HG02970 (cell line): ENCODE measurements around the gene RAB3B.
A peak's percentile ranks its signal among the peaks of the same experiment; 100 is the strongest.
"Not testable (repeated sequence)": the region's sequence is repeated elsewhere in the genome, so short reads cannot be mapped to it uniquely, and the experiment has no call there.

Experiments
- ATAC-seq: cut with Tn5 transposase; IDR thresholded peaks from one replicate; pipeline ENCODE4 v1.9.1; 2021; ENCODE audit warnings: mild to moderate bottlenecking, moderate library complexity, moderate number of reproducible peaks; ENCODE audit not compliant: unreplicated experiment, low FRiP score

The RAB3B gene

DNA sequence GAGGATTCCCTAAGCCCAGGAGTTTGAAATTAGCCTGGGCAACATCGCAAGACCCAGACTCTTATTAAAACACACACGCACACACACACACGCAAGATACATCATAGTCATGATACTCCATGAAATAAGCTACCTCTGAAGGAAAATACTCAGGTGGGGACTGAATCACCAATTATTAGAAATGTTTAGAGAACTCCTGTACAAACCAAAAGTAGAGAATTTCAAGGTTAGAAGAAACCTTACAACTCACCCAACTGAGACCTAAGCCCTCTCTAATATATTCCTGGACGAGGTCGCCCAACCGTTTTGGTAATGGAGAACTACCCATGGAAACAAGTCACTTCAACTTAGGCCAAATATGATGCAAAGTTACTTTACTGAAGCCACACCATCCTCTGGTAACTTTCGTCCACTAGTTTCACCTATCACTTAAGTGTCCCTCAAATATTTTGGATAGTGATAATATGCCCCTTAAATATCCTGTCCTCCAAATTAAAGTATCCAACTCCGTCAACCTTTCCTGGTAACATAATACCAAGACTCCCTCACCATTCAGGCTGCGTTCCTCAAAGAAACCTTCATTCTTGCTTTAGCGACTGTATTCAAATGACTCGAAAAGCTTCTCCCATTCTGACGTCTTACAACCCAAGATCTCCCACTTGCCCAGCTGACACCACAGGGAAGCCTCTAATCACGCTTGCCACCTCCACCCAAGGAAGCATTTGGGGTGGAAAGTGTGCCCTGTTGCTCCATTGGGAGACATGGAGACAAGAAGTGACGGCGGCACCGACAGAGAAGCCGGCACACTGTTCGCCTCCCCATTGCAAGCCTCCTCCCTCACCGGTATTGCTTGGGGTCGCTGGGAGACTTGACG, 112.8 kb downstream of the RAB3B start:
- peak; percentile 7 for ATAC-seq

DNA sequence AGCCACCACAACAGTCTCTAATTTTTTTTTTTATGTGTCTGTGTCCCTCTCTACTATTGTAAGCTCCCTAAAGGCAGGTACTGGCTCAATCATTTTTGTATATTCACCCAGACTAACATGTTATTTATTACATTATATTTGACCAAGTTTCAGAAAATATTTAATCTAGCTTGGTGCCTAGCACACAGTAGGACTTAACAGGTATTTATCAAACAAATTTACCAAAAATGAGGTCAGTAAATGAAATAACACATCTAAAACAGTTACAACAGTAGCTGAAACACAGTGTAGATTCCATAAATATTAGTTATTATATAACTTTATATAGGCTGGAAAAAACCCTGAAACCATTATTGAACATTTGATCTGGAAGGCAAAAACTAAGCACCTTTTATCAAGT, 114.7 kb downstream of the RAB3B start:
- ATAC-seq: no peak

DNA sequence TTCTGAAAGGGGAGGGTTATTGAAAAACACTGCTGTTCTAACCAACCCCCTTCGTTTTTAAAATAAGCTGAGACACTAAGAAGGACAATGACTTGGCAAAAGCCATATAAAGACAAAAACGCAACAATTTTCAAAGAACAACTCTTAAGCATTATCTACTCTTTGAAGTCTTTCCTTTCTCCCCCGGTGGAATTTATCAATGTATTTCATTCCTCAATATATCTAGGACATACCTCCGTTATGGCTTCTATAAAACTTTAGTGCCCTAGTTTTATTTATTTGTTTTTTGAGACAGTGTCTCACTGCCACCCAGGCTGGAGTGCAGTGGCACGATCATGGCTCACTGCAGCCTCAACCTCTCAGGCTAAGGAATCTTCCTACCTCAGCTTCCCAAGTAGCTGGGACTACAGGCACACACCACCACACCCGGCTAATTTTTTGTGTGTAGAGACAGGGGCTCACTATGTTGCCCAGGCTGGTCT, 115.2 kb downstream of the RAB3B start:
- no peak for ATAC-seq

DNA sequence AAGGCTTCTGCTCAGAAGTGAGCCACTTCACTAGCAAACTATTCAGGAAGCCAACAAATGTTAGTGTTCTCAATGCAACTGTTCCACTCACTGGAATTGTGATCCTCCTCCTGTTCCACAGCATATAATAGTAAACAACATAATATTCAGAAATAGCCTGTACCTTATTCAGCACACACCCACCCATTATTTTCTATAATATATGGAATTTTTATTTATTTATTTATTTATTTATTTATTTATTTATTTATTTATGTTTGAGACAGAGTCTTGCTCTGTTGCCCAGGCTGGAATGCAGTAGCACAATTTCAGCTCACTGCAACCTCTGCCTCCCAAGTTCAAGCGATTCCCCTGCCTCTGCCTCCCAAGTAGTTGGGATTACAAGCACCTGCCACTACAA, 117.2 kb downstream of the RAB3B start:
- not testable (repeated sequence) for ATAC-seq

- no peak for ATAC-seq
Observed at GRCh38 chr1:51871351-51871975, 119.0 kb downstream of the RAB3B start.

DNA sequence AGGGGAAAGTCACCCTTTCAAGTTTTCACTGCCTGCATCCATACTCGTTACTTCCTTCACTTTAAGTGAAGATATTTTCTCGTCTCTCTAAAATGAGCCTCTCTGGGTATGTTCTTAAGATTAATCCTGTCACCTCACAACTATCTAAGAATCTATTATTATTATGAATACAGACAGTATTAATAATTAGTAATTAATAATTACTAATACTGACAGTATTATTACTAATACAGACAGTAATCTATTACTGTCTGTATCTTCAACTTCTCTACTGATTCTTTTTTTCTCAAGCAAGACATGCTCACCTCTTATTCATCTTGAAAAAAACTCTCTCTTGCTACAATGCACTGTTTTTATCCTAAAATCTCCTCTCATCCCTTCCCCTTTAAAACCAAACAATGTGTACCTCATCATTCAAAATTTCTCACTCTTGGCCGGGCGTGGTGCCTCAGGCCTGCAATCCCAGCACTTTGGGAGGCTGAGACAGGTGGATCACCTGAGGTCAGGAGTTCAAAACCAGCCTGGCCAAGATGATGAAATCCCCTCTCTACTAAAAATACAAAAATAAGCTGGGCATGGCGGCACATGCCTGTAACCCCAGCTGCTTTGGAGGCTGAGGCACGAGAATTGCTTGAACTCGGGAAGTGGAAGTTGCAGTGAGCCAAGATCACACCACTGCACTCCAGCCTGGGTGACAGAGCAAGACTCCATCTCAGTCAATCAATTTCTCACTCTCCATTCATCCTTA, 119.7 kb downstream of the RAB3B start:
- no peak for ATAC-seq

DNA sequence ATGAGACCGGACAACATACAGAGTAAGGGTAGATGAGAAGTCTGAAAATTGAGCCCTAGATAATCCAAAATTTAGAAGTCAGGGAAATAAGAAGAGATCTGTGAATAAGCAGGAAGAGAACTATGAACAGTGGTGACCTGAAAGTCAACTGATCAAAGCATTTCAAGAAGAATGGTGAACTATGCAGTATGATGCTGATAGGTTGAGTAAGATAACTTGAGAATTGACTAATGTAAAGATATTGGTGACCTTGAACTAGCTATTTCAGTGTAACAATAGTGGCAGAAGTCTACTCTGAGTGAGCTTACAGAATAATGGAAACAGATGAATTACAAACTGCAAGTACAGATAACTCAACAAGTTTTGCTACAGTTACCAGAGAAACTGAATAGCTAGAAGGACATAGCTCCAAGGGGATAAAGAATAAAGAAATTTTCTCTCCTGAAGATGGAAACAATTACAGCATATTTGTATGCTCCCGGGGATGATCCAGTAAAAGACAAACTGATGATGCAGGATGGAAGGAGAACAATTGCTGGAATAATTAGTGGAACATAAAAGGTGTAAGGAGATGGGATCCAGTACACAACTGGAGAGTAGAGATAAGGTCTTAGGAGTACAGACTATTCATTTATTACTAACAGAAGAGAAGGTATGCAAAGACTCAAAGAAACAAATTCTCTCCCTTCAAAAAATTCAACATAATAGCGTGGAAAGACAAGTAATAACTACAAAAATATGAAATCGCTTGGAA, 122.8 kb downstream of the RAB3B start:
- no peak for ATAC-seq

GRCh38 chr1:51863384-51863783, 127.1 kb downstream of the RAB3B start:
- ATAC-seq: no peak

DNA sequence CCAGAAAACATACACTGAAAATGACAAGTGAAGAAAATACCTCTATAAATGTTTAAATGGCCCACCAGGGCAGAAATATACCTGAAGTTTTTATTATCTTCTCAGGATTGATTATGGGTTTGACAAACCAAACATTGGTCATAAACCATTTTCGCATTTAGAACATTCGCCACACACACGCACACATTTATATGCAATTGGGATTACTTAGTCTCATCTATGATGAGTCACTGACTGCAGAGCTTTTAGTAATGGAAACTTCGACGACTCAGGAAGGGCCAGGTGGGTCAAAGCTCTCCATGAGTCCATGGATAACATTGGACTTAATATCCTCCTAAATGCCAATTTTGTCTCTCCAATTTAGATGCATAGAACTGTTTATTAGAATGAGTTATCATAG, 128.8 kb downstream of the RAB3B start:
- ATAC-seq: no peak

DNA sequence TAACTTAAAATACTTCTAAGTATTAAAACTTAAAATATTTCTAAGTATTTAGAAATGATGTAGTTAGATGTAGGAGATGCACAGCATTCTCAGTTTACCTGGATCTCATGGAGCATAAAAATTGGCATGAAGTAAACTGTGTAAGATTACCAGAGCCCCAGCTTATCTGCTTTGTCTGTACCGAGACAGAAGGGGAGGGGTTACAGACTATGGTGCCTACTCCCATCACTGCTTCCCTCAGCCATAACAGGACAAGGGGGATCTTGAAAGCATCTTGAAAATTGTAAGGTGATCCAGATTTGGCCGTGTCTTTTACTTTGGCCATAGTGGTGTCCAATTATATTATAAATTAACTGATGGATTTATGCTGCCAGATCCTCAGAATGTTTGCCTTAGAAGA, 130.8 kb downstream of the RAB3B start:
- no peak for ATAC-seq

GRCh38 chr1:51859333-51859732, 131.2 kb downstream of the RAB3B start:
- ATAC-seq: no peak

DNA sequence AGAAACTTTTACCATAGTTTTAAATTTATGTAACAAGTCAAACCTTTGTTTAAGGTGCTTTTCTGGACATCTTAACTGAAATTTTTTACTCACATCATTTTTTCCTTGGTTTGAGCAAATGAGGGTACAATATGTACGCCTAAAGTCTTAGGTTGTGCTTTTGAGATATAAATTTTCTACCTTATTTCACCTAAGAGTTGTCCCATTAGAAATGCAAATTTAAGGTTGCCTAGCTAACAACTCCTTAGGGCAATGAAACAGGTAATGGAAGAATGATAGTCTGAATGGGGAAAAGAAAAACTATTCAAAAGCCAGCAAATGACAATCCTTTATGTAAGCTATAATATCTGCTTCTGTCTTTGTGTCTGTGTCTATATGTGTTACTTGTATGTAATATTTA, 131.6 kb downstream of the RAB3B start:
- no peak for ATAC-seq
